ENCODE results near the gene C16orf92.

DNA sequence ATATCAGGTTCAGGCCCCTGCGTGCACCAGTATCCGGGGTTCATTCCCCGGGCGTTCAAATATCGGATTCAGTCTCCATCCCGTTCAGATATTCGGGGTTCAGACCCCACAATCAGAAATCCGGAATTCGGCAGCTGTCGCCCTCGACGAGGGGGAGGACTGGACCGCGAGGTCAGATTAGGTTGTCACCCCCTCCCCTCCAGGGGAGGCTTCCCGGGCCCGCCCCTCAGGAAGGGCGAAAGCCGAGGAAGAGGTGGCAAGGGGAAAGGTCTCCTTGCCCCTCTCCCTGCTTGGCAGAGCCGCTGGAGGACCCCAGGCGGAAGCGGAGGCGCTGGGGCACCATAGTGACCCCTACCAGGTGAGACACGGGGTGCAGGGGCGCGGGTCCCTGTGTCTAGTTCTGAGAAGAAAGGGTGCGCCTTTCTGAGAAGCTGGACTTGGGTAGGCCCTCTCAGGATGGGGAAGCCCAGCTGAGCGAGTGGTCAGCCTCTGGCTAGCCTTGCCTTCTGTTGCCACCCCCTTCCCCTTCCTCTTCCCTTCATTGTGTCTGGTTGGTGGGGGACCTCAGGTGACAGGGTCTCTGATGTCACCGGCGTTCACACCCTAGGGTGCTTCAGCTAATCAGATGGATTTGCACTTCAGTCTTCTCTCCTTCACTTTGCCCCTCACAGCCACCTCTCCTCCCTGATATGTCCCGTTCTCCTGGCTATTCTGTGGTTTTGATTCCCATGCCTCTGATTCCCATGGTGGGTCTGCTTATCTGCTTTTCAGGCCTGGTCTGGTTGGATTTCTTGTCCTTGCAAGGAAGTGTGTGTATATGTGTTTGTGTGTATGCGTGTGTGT, 48.5 kb upstream of the C16orf92 start:
- TF ChIP-seq, protein P1, sequence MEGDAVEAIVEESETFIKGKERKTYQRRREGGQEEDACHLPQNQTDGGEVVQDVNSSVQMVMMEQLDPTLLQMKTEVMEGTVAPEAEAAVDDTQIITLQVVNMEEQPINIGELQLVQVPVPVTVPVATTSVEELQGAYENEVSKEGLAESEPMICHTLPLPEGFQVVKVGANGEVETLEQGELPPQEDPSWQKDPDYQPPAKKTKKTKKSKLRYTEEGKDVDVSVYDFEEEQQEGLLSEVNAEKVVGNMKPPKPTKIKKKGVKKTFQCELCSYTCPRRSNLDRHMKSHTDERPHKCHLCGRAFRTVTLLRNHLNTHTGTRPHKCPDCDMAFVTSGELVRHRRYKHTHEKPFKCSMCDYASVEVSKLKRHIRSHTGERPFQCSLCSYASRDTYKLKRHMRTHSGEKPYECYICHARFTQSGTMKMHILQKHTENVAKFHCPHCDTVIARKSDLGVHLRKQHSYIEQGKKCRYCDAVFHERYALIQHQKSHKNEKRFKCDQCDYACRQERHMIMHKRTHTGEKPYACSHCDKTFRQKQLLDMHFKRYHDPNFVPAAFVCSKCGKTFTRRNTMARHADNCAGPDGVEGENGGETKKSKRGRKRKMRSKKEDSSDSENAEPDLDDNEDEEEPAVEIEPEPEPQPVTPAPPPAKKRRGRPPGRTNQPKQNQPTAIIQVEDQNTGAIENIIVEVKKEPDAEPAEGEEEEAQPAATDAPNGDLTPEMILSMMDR (IDR thresholded peaks at IDR 0.05; ENCODE audit: insufficient read depth, low read depth, low read length) = no peak
- no peak for TF ChIP-seq EZH2 (IDR thresholded peaks at IDR 0.05; ENCODE audit: insufficient read depth, low read length)
